Activated naive CD8-positive, alpha-beta T cell treated with anti-CD3 and anti-CD28 coated beads for 36 hours (primary cell): ENCODE results near the gene FXYD3. TPM values are rescaled to one million over a fixed set of nuclear protein-coding genes. Genes with fewer than 3 reads are reported as not detected.

ENCODE experiments used
- DNase-seq: peaks from one replicate; pipeline ENCODE4 v3.0.0; 2021
- H3K27ac Mint-ChIP-seq: one replicate; pipeline ENCODE4 v1.8.0; 2022; ENCODE audit warnings: mild to moderate bottlenecking, moderate library complexity, mixed read lengths
- H3K27me3 Mint-ChIP-seq: one replicate; pipeline ENCODE4 v1.8.0; 2022; ENCODE audit warnings: mild to moderate bottlenecking, mixed read lengths
- H3K36me3 Mint-ChIP-seq: one replicate; pipeline ENCODE4 v1.8.0; 2021; ENCODE audit warnings: mild to moderate bottlenecking, mixed read lengths
- H3K4me1 Mint-ChIP-seq: one replicate; pipeline ENCODE4 v1.8.0; 2021; ENCODE audit warnings: mixed read lengths
- H3K4me3 Mint-ChIP-seq: one replicate; pipeline ENCODE4 v1.8.0; 2022; ENCODE audit warnings: mild to moderate bottlenecking, moderate library complexity, mixed read lengths
- H3K9me3 Mint-ChIP-seq: one replicate; pipeline ENCODE4 v1.8.0; 2022; ENCODE audit warnings: mixed read lengths
- total RNA-seq, 2 experiments: library from RNA; stranded (reverse); gene quantifications; one replicate each; pipeline ENCODE4 v1.2.3, GENCODE V29; 2021

The FXYD3 gene
- total RNA-seq, 2 experiments from 2014 or later, result not detected

- Mint-ChIP-seq H3K36me3 (no peaks in the 10 kb centered on the region), H3K4me1 (no peaks in the 10 kb centered on the region), H3K27me3 (no peaks in the 10 kb centered on the region), H3K27ac (no peak overlapping the region), H3K4me3 (no peak overlapping the region), H3K9me3 (no peaks in the 10 kb centered on the region)
- no peak for DNase-seq
These were observed 35.8 kb upstream of the FXYD3 start for GRCh38 chr19:35079826-35080225.

- no peak overlapping the region for H3K4me3 Mint-ChIP-seq
- no peak overlapping the region for H3K27ac Mint-ChIP-seq
- H3K27me3 Mint-ChIP-seq, result no peaks in the 10 kb centered on the region
- H3K36me3 Mint-ChIP-seq, result no peaks in the 10 kb centered on the region
- H3K4me1 Mint-ChIP-seq, result peaks cover 3% of the 10 kb centered on the region
- no peak for DNase-seq
- no peaks in the 10 kb centered on the region for H3K9me3 Mint-ChIP-seq
These were observed 34.9 kb upstream of the FXYD3 start for GRCh38 chr19:35080613-35081170.

- Mint-ChIP-seq H3K4me1 (peaks cover 5% of the 10 kb centered on the region), H3K36me3 (no peaks in the 10 kb centered on the region), H3K9me3 (no peaks in the 10 kb centered on the region), H3K27ac (no peak overlapping the region), H3K27me3 (no peaks in the 10 kb centered on the region), H3K4me3 (no peak overlapping the region)
- DNase-seq, result no peak
These were observed 34.4 kb upstream of the FXYD3 start for GRCh38 chr19:35081201-35081600.

GRCh38 chr19:35083691-35084508 lies 31.7 kb upstream of the FXYD3 start:
- H3K4me3 Mint-ChIP-seq, result no peak overlapping the region
- peaks cover 5% of the 10 kb centered on the region for H3K4me1 Mint-ChIP-seq
- no peak for DNase-seq
- no peak overlapping the region for H3K27ac Mint-ChIP-seq
- no peaks in the 10 kb centered on the region for H3K9me3 Mint-ChIP-seq
- H3K36me3 Mint-ChIP-seq, result no peaks in the 10 kb centered on the region
- H3K27me3 Mint-ChIP-seq, result no peaks in the 10 kb centered on the region

DNA sequence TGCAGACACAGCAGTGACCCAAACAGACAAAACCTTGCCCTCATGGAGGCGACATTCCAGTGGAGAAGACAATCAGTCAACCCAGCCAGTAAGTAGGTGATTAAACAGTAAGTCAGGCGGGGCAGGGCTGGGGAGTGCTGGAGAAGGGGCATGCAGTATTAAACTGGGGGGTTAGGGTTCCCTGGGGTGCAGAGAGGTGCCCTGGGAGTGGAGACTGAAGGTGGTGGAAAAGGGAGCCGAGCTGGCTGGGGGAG lies 31.2 kb upstream of the FXYD3 start:
- H3K4me3 Mint-ChIP-seq, result no peak overlapping the region
- H3K27ac Mint-ChIP-seq, result no peak overlapping the region
- H3K4me1 Mint-ChIP-seq, result peaks cover 5% of the 10 kb centered on the region

DNA sequence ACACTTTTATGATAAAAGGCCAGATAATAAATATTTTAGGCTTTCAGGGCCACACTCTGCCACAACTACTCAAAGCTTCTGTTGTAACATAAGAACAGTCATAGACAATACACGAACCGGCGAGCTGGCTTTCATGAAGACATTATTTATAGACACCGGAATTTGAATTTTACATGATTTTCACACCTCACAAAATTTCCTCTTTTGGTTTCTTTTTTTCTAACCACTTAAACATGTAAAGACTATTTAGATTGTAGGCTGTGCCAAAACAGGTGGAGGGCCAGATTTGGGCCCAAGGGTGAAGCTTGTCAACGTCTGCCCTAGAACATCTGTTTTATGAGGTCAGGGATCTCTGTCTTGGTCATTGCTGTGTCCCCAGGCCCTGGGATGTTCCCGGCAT lies 29.7 kb upstream of the FXYD3 start:
- DNase-seq, result no peak
- peaks cover 9% of the 10 kb centered on the region for H3K27me3 Mint-ChIP-seq
- H3K27ac Mint-ChIP-seq, result peak overlapping the region; percentile 45
- H3K4me1 Mint-ChIP-seq, result peaks cover 6% of the 10 kb centered on the region
- no peaks in the 10 kb centered on the region for H3K36me3 Mint-ChIP-seq
- no peaks in the 10 kb centered on the region for H3K9me3 Mint-ChIP-seq
- no peak overlapping the region for H3K4me3 Mint-ChIP-seq

More for the DNA sequence above, 31.2 kb upstream of the FXYD3 start:
- H3K27me3 Mint-ChIP-seq, result no peaks in the 10 kb centered on the region
- no peaks in the 10 kb centered on the region for H3K36me3 Mint-ChIP-seq
- no peak for DNase-seq
- H3K9me3 Mint-ChIP-seq, result no peaks in the 10 kb centered on the region

DNA sequence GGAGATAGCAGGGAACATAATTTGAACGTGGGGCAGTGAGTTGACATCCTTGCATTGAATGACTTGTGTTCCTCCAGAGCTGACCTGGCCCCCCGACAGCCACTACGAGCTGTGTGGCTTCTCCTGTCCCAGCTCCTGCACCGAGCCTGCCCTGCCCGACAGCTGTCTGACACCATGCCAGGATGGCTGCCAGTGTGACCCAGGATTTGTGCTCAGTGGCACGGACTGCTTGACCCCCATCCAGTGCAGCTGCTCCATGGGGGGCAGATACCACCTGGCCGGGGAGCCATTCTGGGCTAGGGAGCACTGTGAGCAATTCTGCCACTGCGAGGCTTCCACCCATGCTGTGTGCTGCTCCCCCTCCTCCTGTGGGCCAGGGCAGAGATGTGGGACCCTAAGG lies 29.2 kb upstream of the FXYD3 start:
- Mint-ChIP-seq H3K4me3 (no peak overlapping the region), H3K9me3 (no peaks in the 10 kb centered on the region), H3K4me1 (peaks cover 6% of the 10 kb centered on the region), H3K27me3 (peaks cover 12% of the 10 kb centered on the region), H3K27ac (no peak overlapping the region), H3K36me3 (no peaks in the 10 kb centered on the region)
- no peak for DNase-seq

DNA sequence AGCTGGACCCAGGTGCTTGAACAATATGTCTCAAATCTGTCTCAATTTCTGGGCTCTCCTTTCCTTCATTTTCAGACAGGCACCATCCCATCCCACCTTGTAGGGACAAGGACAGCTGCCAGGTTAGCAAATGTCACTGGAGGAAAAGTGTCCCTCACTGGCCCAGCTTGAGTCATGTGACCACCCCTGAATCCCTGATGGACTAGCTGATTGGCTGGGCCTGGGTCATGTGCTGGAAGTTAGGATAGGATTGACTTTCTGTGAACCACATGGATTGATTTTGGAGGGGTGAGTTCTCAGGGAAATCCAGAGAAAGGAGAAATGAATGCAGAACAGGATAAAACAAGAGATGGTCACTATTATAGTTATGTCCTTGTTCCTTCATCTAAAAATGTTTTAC lies 28.2 kb upstream of the FXYD3 start:
- DNase-seq, result no peak
- H3K4me3 Mint-ChIP-seq, result no peak overlapping the region
- peaks cover 6% of the 10 kb centered on the region for H3K4me1 Mint-ChIP-seq
- peaks cover 12% of the 10 kb centered on the region for H3K27me3 Mint-ChIP-seq
- no peaks in the 10 kb centered on the region for H3K36me3 Mint-ChIP-seq
- H3K27ac Mint-ChIP-seq, result no peak overlapping the region
- H3K9me3 Mint-ChIP-seq, result no peaks in the 10 kb centered on the region

DNA sequence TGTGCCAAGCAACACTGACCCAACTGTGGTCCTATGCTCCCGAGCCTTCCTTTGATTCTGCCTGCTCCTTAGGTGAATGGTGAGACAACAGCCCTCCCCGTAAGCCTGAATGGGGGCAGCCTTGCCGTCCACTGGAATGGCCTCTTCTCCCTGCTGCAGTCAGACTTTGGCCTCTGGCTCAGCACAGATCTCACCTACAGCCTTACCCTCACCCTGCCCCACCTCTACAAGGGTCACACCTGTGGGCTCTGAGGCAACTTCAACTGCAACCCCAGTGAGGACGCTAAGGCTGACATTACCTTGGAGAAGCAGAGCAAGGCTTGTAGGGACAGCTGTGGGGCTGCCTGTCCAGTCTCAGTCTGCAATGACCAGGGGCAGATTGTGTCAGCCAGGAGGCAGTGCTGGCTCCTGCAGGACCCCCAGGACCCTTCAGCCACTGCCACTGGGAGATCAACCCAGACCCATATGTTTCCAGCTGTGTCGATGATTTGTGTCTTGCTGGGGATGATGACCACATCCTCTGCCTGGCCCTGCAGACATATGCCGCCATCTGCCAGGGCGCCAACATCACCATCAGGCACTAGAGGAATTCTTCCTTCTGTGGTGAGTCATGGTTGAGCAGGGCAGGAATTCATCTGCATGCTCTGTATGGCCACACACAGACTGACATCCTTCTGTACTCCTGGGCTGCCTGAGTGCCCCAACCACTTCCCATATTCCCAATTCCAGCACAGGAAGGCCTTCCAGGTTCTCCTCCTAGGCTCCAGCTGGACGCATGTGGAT lies 27.3 kb upstream of the FXYD3 start:
- H3K36me3 Mint-ChIP-seq, result no peaks in the 10 kb centered on the region
- no peak overlapping the region for H3K27ac Mint-ChIP-seq
- H3K27me3 Mint-ChIP-seq, result peaks cover 12% of the 10 kb centered on the region
- DNase-seq, result no peak
- peaks cover 6% of the 10 kb centered on the region for H3K4me1 Mint-ChIP-seq
- H3K9me3 Mint-ChIP-seq, result no peaks in the 10 kb centered on the region
- H3K4me3 Mint-ChIP-seq, result no peak overlapping the region

DNA sequence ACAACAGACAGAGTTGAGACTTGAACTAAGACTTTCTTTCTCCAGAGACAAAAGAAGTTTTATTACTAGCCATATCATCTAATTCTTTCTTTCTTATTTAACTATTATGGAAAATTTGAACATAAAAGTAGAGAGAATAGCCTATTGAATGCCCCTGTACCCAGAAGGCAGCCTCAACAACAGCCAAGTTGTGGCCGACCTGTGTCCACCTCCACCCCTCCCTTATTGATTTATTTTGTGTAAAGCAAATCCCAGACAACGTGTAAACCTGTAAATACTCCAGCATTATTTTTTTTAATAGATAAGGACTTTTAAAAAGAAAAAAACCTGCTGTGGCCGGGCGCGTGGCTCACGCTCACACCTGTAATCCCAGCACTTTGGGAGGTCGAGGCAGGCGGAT lies 26.1 kb upstream of the FXYD3 start:
- H3K36me3 Mint-ChIP-seq, result no peaks in the 10 kb centered on the region

GRCh38 chr19:35090160-35090505 lies 25.5 kb upstream of the FXYD3 start:
- Mint-ChIP-seq H3K9me3 (no peaks in the 10 kb centered on the region), H3K27me3 (peaks cover 12% of the 10 kb centered on the region), H3K4me3 (no peak overlapping the region), H3K27ac (no peak overlapping the region), H3K36me3 (no peaks in the 10 kb centered on the region), H3K4me1 (peaks cover 6% of the 10 kb centered on the region)
- DNase-seq, result no peak

More for the DNA sequence above, 26.1 kb upstream of the FXYD3 start:
- Mint-ChIP-seq H3K4me1 (peaks cover 6% of the 10 kb centered on the region), H3K9me3 (no peaks in the 10 kb centered on the region), H3K27me3 (peaks cover 12% of the 10 kb centered on the region), H3K4me3 (no peak overlapping the region), H3K27ac (no peak overlapping the region)
- no peak for DNase-seq

- Mint-ChIP-seq H3K36me3 (no peaks in the 10 kb centered on the region), H3K27me3 (peaks cover 12% of the 10 kb centered on the region), H3K9me3 (no peaks in the 10 kb centered on the region), H3K27ac (no peak overlapping the region), H3K4me3 (no peak overlapping the region), H3K4me1 (peaks cover 3% of the 10 kb centered on the region)
- DNase-seq, result peak; percentile 15
These were observed 25.0 kb upstream of the FXYD3 start for GRCh38 chr19:35090506-35091214.

GRCh38 chr19:35093430-35093829 lies 22.2 kb upstream of the FXYD3 start:
- Mint-ChIP-seq H3K27ac (no peak overlapping the region), H3K27me3 (peaks cover 12% of the 10 kb centered on the region), H3K36me3 (no peaks in the 10 kb centered on the region), H3K4me3 (no peak overlapping the region), H3K4me1 (peaks cover 2% of the 10 kb centered on the region), H3K9me3 (no peaks in the 10 kb centered on the region)
- DNase-seq, result no peak

DNA sequence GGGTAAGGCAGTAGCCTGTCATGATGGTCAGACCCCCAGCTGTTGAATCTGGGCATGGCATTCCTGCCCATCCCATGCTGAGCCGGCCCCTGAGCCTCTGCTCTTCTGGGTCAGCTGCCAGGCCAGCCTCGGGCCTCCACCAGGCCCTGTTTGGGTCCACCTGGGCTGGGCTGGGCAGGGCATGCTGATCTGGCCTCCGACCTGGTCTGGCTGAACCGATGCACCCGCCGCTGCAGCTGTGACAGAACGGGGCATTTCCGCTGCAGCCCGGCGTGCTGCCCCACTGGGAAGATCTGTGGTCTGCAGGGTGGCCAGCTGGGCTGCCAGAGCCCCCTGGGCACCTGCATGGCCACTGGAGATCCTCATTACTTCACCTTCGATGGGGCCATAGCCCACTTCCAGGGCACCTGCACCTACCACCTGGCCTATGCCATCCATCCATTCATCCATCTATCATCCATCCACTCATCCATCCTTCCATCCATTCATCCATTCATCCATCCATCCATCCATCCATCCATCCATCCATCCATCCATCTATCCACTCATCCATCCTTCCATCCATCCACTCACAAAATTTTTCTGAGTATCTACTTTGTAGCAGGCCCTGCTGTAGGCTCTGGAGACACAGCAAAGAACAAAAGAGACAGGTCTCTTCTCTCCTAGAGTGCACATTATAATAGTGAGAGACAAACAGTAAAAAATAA lies 21.5 kb upstream of the FXYD3 start:
- no peak for DNase-seq
- H3K27me3 Mint-ChIP-seq, result peaks cover 12% of the 10 kb centered on the region
- no peak overlapping the region for H3K27ac Mint-ChIP-seq
- no peaks in the 10 kb centered on the region for H3K9me3 Mint-ChIP-seq
- H3K36me3 Mint-ChIP-seq, result no peaks in the 10 kb centered on the region
- peaks cover 2% of the 10 kb centered on the region for H3K4me1 Mint-ChIP-seq
- H3K4me3 Mint-ChIP-seq, result no peak overlapping the region

DNA sequence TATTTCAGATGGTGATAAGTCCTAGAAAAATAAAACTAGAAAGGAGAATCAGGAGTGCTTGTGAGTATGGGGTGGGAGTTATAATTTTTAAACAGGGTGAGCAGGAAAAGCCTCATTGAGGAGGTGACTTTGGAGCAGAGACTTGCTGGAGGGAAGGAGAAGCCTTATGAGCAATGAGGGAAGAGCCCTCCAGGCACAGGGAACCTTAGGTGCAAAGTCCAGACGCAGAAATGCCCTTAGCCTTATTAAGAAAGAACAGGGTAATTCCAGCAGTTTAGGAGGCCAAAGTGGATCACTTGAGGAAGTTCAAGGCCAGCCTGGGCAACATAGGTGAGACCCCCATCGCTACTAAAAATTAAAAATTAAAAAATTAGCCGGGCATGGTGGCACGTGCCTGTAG lies 21.0 kb upstream of the FXYD3 start:
- Mint-ChIP-seq H3K27ac (no peak overlapping the region), H3K36me3 (no peaks in the 10 kb centered on the region), H3K4me1 (peaks cover 2% of the 10 kb centered on the region), H3K27me3 (peaks cover 12% of the 10 kb centered on the region), H3K9me3 (no peaks in the 10 kb centered on the region), H3K4me3 (no peak overlapping the region)
- no peak for DNase-seq
